ENCODE data around the gene SEMA3A. TPM values are rescaled to one million over a fixed set of nuclear protein-coding genes. Genes with fewer than 3 reads are reported as not detected.

SEMA3A gene
- total and polyA plus RNA-seq, 2 of the 4 experiments (the other 2 are of a cell fraction), result 31.2 to 213 TPM

DNA sequence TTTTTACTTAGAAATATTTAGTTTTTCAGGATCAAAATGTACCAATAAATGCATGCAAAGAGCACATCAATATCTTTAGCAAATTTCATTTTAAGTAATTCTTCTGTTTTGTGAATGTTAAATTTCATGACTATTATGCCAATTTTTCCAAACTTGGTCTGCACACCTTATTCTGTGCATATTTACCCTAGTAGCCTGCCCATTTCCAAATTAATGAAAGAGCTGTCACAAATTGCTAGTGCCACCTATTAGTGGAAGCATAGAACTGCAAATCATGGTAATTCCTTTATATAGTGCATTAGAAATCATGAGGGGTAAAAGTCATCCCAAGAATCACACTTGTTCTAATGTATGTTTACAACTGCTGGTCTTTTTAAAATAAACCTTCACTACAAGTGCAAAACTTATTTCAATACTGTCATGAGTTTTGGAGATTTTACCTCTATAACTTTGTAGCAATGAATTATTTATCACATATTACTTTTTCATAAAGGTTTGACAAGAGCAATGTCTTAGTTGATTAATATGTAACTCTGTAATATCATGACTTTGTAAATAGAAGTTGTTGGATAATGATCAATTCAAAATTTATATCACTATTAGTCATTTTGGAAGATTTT lies 5.7 kb downstream of the SEMA3A start:
- Histone ChIP-seq H3K4me2 (ENCODE audit: low read depth, low read length) (peak overlapping the region; percentile 75), H3K4me1 (ENCODE audit: control insufficient read depth, insufficient read depth, low read length) (peaks cover 9% of the 10 kb centered on the region), H2BK20ac (ENCODE audit: low read depth, low read length) (no peak overlapping the region), H4K5ac (ENCODE audit: low read depth, low read length) (no peak overlapping the region), H4K8ac (ENCODE audit: low read depth in 2 of 2, low read length in 2 of 2) (no peak overlapping the region), H2BK120ac (ENCODE audit: low read depth, low read length) (no peak overlapping the region), H2AK5ac (ENCODE audit: low read depth, low read length) (no peak overlapping the region), H3K23ac (ENCODE audit: low read depth, low read length) (no peak overlapping the region), H3K79me1 (ENCODE audit: low read depth in 1 of 2, low read length in 2 of 2) (peaks cover 8 to 14% of the 10 kb centered on the region in 2 experiments; a peak in 3 of 4 replicates), H3K9ac (ENCODE audit: low read depth, low read length) (no peak overlapping the region), H2AFZ (replicated peaks; ENCODE audit: low read length, poor library complexity) (no peak overlapping the region), H3K56ac (ENCODE audit: extremely low read depth, insufficient read depth, low read length) (no peak overlapping the region), H3K27ac (ENCODE audit: insufficient read depth, low read length) (peak overlapping the region; percentile 11; the same call in 1 of the 2 replicates), H4K91ac (ENCODE audit: insufficient read depth, low read depth, low read length) (no peak overlapping the region), H3K4me3 (ENCODE audit: insufficient read depth, low read depth, low read length) (no peak overlapping the region), H2AK9ac (replicated peaks; ENCODE audit: low read depth, low read length, poor library complexity) (no peak overlapping the region), H3K18ac (ENCODE audit: low read depth, low read length) (no peak overlapping the region), H3K36me3 (ENCODE audit: control insufficient read depth, insufficient read depth, low read length) (peaks cover 5% of the 10 kb centered on the region; the same call in 1 of the 2 replicates), H3K9me1 (ENCODE audit: insufficient read depth, low read length) (peaks cover 7% of the 10 kb centered on the region; the same call in 1 of the 2 replicates), H3K4ac (ENCODE audit: low read depth, low read length) (no peak overlapping the region), H2BK5ac (ENCODE audit: low read depth, low read length, poor library complexity, severe bottlenecking) (peak overlapping the region; percentile 72), H3K9me3 (ENCODE audit: control insufficient read depth, insufficient read depth, low read length) (no peaks in the 10 kb centered on the region), H3K14ac (replicated peaks; ENCODE audit: low read depth, low read length) (no peak overlapping the region), H4K20me1 (ENCODE audit: insufficient read depth, low read length) (no peaks in the 10 kb centered on the region), H3K27me3 (ENCODE audit: control insufficient read depth, insufficient read depth, low read length) (no peaks in the 10 kb centered on the region), H2BK15ac (ENCODE audit: low read depth, low read length) (no peak overlapping the region)
- ATAC-seq (ENCODE audit: low read depth) (no peak), DNase-seq (peak; percentile 32)
- no TSS peak for BruUV-seq (replicated peaks)
- in situ Hi-C loops (cut with MboI; ENCODE audit: low sequenced_read_pairs), result no loop called here
- ChIA-PET CTCF (interaction anchor here (0.5 to 0.7 kb wide), 2 partner anchors 27 to 797 kb away, joined by 3 to 4 read pairs; no protein-coding TSS in a partner anchor), POLR2A (ENCODE audit: unreplicated experiment) (interaction anchor here (0.6 kb wide), 1 partner anchor 44 kb away, joined by 3 read pairs; no protein-coding TSS in a partner anchor)
- TF ChIP-seq NFE2L2 (IDR thresholded peaks at IDR 0.05; ENCODE audit: low read depth, low read length) (no peak), RAD21 (IDR thresholded peaks at IDR 0.05; ENCODE audit: low read length) (peak; percentile 47), CTCF (conservative IDR thresholded peaks at IDR 0.05; ENCODE audit: low read depth, low read length) (peak; percentile 53), SMC3 (IDR thresholded peaks at IDR 0.05; ENCODE audit: low read depth, low read length) (peak; percentile 27; the same call in 1 of the 2 replicates)
- intact Hi-C loops (cut with micrococcal nuclease), result loop anchor here (1.0 kb wide), 1 partner anchor 213 kb away; no protein-coding TSS in a partner anchor
- dilution Hi-C loops (cut with HindIII; ENCODE audit: low sequenced_read_pairs, unreplicated experiment), result no loop called here
